GM12873 (cell line): ENCODE results near the gene NOD1.

Experiments used
- CTCF ChIP-seq: IDR thresholded peaks from 2 replicates; pipeline ENCODE4 v1.5.1; 2012; ENCODE audit warnings: low read depth, mild to moderate bottlenecking, moderate library complexity, low read length, control low read depth; ENCODE audit not compliant: insufficient read depth; ENCODE audit errors: missing control alignments

The NOD1 gene

GRCh38 chr7:30379131-30379530, 99.5 kb downstream of the NOD1 start:
- no peak for TF ChIP-seq CTCF

- no peak for TF ChIP-seq CTCF
These were observed 100.3 kb downstream of the NOD1 start for GRCh38 chr7:30378275-30378674.
